A673 (cell line): ENCODE results near the gene SETDB2.

Experiments used
- EZH2 ChIP-seq: fragments of 200-600 bp; sonication (generic); IDR thresholded peaks from 2 replicates; pipeline ENCODE4 v1.6.1; 2017; ENCODE audit warnings: borderline replicate concordance, low read depth, mild to moderate bottlenecking, mixed read lengths, antibody characterized with exemption, low read length; ENCODE audit not compliant: poor library complexity, severe bottlenecking
- TF ChIP-seq, protein P1 (sequence below): fragments of 300-800, 200-600 bp; sonication (generic); conservative IDR thresholded peaks from 2 replicates; pipeline ENCODE4 v1.5.1; 2017; ENCODE audit warnings: low read depth, mild to moderate bottlenecking, antibody characterized with exemption, low read length, moderate library complexity, mixed read lengths

- TF ChIP-seq, protein P1, sequence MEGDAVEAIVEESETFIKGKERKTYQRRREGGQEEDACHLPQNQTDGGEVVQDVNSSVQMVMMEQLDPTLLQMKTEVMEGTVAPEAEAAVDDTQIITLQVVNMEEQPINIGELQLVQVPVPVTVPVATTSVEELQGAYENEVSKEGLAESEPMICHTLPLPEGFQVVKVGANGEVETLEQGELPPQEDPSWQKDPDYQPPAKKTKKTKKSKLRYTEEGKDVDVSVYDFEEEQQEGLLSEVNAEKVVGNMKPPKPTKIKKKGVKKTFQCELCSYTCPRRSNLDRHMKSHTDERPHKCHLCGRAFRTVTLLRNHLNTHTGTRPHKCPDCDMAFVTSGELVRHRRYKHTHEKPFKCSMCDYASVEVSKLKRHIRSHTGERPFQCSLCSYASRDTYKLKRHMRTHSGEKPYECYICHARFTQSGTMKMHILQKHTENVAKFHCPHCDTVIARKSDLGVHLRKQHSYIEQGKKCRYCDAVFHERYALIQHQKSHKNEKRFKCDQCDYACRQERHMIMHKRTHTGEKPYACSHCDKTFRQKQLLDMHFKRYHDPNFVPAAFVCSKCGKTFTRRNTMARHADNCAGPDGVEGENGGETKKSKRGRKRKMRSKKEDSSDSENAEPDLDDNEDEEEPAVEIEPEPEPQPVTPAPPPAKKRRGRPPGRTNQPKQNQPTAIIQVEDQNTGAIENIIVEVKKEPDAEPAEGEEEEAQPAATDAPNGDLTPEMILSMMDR = no peak
- no peak for TF ChIP-seq EZH2
Measured at GRCh38 chr13:49441312-49441711, 2.8 kb upstream of the SETDB2 start.
